HepG2 (cell line): ENCODE data around the gene RPL41. TPM values are rescaled to one million over a fixed set of nuclear protein-coding genes. Genes with fewer than 3 reads are reported as not detected.

Source experiments
- BRCA1 ChIP-seq: sonication (generic); formaldehyde crosslinking; IDR thresholded peaks from 2 replicates; pipeline ENCODE4 v1.4.0; 2020; ENCODE audit warnings: missing genetic modification reagents
- FOXM1 ChIP-seq: sonication (generic); formaldehyde crosslinking; IDR thresholded peaks from 2 replicates; pipeline ENCODE4 v1.5.0; 2020; ENCODE audit warnings: missing genetic modification reagents
- IKZF4 ChIP-seq: sonication (generic); formaldehyde crosslinking; IDR thresholded peaks from 2 replicates; pipeline ENCODE4 v1.5.1; 2020; ENCODE audit warnings: borderline replicate concordance, mild to moderate bottlenecking, low read depth, missing genetic modification reagents; ENCODE audit errors: not compliant biosample characterization
- LBX2 ChIP-seq: sonication (generic); formaldehyde crosslinking; IDR thresholded peaks from 2 replicates; pipeline ENCODE4 v1.5.0; 2020; ENCODE audit warnings: missing genetic modification reagents, mild to moderate bottlenecking, borderline replicate concordance
- MYC ChIP-seq: sonication (generic); formaldehyde crosslinking; IDR thresholded peaks from 2 replicates; pipeline ENCODE4 v1.9.0; 2021; ENCODE audit warnings: missing genetic modification reagents, borderline replicate concordance
- RBM39 ChIP-seq: fragments of 200-400 bp; formaldehyde crosslinking; IDR thresholded peaks from one replicate; pipeline ENCODE4 v1.6.1; 2018; ENCODE audit warnings: antibody characterized with exemption, mild to moderate bottlenecking, low read depth, low read length; ENCODE audit not compliant: poor library complexity, severe bottlenecking
- SP4 ChIP-seq: sonication (generic); formaldehyde crosslinking; IDR thresholded peaks from 2 replicates; pipeline ENCODE4 v1.8.1; 2023; ENCODE audit warnings: mild to moderate bottlenecking, missing genetic modification reagents
- TFE3 ChIP-seq: IDR thresholded peaks from 2 replicates; pipeline ENCODE4 v1.6.1; 2016
- ZMYM3 ChIP-seq: sonication (generic); formaldehyde crosslinking; IDR thresholded peaks from 2 replicates; pipeline ENCODE4 v1.5.1; 2020; ENCODE audit warnings: mild to moderate bottlenecking, missing genetic modification reagents
- ZNF124 ChIP-seq: sonication (generic); formaldehyde crosslinking; IDR thresholded peaks from 2 replicates; pipeline ENCODE4 v1.4.0; 2020; ENCODE audit warnings: missing genetic modification reagents
- ZNF138 ChIP-seq: sonication (generic); formaldehyde crosslinking; IDR thresholded peaks from 2 replicates; pipeline ENCODE4 v1.5.0; 2020; ENCODE audit warnings: mild to moderate bottlenecking, low read depth, missing genetic modification reagents
- ZNF142 ChIP-seq: sonication (generic); formaldehyde crosslinking; IDR thresholded peaks from 2 replicates; pipeline ENCODE4 v1.4.0; 2020; ENCODE audit warnings: missing genetic modification reagents
- ZNF282 ChIP-seq: fragments of 450-650 bp; IDR thresholded peaks from 2 replicates; pipeline ENCODE4 v1.6.1; 2018; ENCODE audit not compliant: partially characterized antibody
- ZNF510 ChIP-seq: sonication (generic); formaldehyde crosslinking; IDR thresholded peaks from 2 replicates; pipeline ENCODE4 v1.4.0; 2020; ENCODE audit warnings: low read depth, mild to moderate bottlenecking, missing genetic modification reagents
- ZNF784 ChIP-seq: sonication (generic); formaldehyde crosslinking; IDR thresholded peaks from 2 replicates; pipeline ENCODE4 v1.5.1; 2020; ENCODE audit warnings: missing genetic modification reagents, mild to moderate bottlenecking, borderline replicate concordance
- polyA plus RNA-seq, 8 experiments: library from polyadenylated mRNA; depleted of rRNA in 3 of 8; stranded (reverse) in 7 of 8; unstranded in 1 of 8; fragments of >200 nt; fragmentation: Illumina TruSeq in 4 of 8; extraction: Trizol in 4 of 8; gene quantifications; 2 replicates each; pipeline versions ENCODE4 v1.2.1 to v1.2.3, GENCODE V29; 2011 to 2016; ENCODE audit warnings: low read depth in 4 of 8, missing spikeins in 1 of 8, mixed read lengths in 1 of 8; ENCODE audit not compliant: insufficient read depth in 1 of 8
- total RNA-seq, 5 experiments: library from RNA; depleted of rRNA; stranded (reverse); fragments of >200 nt; fragmentation: Illumina TruSeq; extraction: Trizol; gene quantifications; 2 replicates each; pipeline ENCODE4 v1.2.3, GENCODE V29; 2016; ENCODE audit warnings: low read depth in 1 of 5
- TF ChIP-seq, protein P1 (sequence below): sonication (generic); formaldehyde crosslinking; conservative IDR thresholded peaks from 2 replicates; pipeline ENCODE4 v1.8.0; 2022; ENCODE audit warnings: missing genetic modification reagents

RPL41 gene
- total and polyA plus RNA-seq, 2 of the 13 experiments (the other 11 are each of a cell fraction or from before 2014, with no cell fraction given), result 4,012 to 7,670 TPM

DNA sequence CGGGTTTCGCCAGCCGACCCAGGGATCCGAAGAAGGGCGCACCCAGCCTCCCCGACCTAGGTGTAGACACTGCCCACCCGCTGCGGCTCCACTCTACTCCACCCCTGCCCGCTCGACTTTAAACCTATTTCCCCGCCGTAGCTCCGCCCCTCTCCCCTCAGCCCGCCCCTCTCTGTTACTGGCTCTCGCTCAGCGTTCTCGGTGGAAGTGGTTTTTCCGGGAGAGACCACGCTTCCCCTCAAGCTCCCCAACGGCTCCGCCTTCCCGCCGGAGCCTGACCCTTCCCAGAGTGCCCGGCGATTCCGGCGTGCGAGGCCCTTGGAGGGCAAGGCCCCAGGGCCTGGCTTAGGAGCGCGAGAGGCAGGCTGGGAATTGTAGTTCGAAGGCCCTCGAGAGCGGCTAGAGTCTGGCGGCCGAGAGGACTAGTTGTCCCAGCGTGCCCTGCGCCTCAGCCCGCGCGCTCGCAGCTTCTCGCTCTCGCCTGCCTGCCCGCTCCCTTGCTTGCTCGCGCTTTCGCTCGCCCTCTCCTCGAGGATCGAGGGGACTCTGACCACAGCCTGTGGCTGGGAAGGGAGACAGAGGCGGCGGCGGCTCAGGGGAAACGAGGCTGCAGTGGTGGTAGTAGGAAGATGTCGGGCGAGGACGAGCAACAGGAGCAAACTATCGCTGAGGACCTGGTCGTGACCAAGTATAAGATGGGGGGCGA is 12.2 kb upstream of the RPL41 start, which contains the start of gene PA2G4 (continued):
- TF ChIP-seq ZNF510 (CRISPR knock-in tag), result peak; percentile 87; the same call in 1 of the 2 replicates
- TF ChIP-seq ZNF124 (CRISPR knock-in tag), result peak; percentile 97
- no peak for TF ChIP-seq TFE3 (CRISPR knock-in tag)
- TF ChIP-seq SP4 (CRISPR knock-in tag), result peak; percentile 85
- no peak for TF ChIP-seq ZNF282
- TF ChIP-seq BRCA1 (CRISPR knock-in tag), result no peak; the same call in 1 of the 2 replicates
- TF ChIP-seq ZNF142 (CRISPR knock-in tag), result peak; percentile 60
- no peak for TF ChIP-seq IKZF4
- peak; percentile 88; the same call in 1 of the 2 replicates for TF ChIP-seq LBX2
- TF ChIP-seq ZMYM3 (CRISPR knock-in tag), result no peak
- peak; percentile 97; the same call in 1 of the 2 replicates for TF ChIP-seq MYC (CRISPR knock-in tag)
- no peak for TF ChIP-seq FOXM1
- TF ChIP-seq ZNF784 (CRISPR knock-in tag), result peak; percentile 44; the same call in 1 of the 2 replicates
- peak; percentile 47 for TF ChIP-seq RBM39
- TF ChIP-seq, protein P1, sequence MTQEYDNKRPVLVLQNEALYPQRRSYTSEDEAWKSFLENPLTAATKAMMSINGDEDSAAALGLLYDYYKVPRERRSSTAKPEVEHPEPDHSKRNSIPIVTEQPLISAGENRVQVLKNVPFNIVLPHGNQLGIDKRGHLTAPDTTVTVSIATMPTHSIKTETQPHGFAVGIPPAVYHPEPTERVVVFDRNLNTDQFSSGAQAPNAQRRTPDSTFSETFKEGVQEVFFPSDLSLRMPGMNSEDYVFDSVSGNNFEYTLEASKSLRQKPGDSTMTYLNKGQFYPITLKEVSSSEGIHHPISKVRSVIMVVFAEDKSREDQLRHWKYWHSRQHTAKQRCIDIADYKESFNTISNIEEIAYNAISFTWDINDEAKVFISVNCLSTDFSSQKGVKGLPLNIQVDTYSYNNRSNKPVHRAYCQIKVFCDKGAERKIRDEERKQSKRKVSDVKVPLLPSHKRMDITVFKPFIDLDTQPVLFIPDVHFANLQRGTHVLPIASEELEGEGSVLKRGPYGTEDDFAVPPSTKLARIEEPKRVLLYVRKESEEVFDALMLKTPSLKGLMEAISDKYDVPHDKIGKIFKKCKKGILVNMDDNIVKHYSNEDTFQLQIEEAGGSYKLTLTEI (CRISPR knock-in tag), result peak; percentile 12; the same call in 1 of the 2 replicates
- peak; percentile 87; the same call in 1 of the 2 replicates for TF ChIP-seq ZNF138 (CRISPR knock-in tag)
